Embryonic facial prominence (tissue), 1 donor: Measurements from ENCODE around the gene CYP27C1.

Source experiments
- DNase-seq: peaks from one replicate; pipeline ENCODE4 v3.0.0-alpha.2; 2016; ENCODE audit errors: extremely low spot score

Gene CYP27C1

DNA sequence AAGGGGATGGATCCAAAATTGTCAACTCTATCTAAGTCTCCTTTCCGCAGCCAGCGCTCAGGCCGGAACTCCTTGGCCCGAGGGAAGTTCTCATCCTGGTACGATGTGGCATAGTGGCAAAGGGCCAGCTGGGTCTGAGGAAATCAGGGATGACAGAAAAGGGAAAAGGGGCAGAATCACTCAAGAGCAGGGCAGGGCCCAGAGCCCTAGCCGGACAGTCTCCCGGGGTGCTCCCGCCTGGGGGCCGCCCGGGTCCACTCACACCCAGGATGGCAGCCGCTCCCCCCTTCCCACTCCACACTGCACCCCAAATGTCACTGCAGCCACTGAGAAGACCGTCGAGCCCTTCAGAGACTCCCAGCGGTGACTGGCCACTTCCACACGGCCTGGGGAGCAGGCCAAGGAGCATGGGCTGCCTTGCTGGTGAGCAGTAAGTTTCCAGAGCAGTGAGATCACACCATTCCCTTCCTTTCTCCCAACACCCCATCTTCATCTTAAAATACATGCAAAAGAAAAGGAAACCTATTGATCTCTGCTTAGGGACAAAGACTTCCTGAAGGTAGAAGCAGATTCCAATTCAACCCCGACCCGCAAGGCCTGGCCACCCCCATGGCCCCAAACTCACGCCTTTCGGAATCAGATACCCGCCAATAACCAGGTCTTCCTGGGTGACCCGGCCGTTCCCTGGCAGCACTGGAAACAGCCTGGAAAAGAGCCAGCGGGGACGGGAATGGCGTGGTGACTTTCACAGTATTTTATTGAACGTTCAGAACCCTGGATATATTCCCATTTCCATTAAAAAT is 26.7 kb downstream of the CYP27C1 start:
- no peak for DNase-seq

DNA sequence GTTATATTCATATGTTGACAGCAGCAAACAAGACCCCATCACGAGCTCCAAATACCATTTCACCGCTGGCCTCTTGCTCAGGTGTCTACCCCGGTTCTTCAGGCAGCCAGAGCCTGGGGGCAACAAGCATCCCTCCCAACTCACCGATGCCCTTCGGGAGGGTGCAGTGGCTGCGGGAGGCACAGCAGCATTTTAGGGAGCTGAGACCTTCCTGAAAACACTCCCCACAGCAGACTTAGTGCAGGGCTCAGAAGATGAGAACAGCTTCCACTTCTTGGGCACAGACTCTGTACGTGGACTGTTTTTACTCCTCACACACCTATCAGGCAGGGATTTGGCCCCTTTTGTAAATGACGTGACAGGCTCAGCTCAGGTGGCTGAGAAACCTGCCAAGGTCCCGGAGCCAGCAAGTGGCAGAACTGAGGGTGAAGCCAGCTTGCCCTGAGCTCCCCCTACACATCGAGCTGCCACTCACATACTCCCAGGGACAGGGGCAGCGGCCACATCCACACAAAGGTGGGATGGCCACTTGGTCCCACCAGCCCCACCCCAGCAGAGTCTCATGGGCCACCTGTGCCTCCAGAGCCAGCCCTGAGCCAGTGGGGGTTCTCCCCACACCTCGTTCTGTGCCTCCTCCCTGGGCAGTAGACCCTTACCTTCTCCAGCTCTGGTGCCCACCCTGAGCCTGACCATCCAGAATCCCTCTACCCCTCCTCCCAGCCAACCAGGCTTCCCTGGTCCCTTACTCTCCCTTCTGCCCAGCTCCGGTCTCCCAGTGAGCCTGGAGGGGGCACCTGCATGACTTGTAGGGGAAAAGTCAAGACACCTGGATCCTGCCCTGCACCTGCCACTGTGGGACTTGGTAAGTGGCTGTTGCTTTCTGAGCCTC is 28.5 kb downstream of the CYP27C1 start:
- DNase-seq, result no peak

DNA sequence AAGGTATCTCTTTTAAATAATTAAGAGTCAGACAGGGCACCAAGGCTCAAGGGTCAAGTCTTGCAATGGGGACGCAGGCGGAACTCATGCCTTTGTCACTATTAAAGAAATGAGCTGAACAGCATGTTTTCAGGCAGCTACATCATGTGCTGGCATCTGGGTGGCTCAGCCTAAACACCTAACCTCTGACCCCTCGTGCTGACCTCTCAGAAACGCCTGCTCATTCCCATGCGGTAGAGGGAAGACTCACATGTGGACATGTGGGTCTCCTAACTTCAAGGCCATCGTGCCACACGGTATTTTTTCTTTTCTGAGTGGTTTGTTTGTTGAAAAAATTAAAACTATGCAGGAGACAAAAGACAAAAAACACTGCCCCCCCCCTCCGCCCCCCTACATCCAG is 31.3 kb downstream of the CYP27C1 start:
- no peak for DNase-seq

DNA sequence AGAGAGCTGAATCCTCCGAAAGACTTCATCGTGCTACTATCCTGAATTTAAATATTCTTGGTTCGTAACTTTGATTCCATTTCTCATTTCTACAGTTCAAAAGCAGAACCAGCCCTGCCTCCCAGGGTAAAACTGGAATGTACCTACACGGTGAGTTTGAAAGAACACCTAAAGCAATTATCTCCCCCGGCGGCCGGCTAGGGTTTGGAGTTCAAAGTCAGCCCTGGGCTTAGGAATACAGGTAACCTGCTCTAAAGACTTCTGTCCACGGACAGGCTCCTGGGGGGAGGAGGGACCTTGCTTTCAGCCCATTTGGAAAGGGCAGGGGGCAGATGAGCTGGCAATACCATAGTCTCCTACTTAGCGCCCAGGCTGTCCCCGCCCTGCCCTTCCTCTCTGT is 32.3 kb downstream of the CYP27C1 start:
- no peak for DNase-seq

DNA sequence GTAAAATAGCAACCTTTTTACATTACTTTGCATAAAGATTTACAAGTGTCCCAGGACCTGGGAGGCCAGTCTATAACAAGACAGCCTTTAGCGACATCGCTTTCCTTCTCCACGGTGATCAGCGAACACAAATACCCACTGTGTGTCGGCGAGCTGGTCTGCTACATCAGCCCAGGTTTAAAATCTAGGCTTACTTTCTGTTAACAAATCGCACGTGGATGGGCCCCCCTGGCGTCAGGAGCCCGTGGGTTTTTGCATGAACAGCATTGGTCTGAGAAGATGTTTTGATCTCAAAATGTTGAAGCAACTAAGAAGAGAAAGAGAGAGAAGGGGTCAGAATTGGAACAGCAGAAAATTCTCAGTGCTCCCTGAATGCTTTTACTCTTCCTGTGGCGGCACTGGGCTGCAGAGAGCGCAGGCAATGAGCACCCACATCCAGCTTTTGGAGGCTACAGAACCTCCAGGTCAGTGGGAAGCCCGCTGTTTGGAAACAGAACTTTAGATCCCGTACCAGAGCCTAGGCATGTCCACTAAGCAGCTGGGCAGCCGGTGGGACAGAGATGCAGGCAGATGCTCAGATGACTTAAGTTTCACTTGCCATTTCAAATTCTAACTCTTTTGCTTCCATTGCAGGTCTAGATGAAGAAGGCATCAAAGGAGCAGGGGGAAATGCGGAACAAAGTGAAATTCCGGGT is 32.9 kb downstream of the CYP27C1 start:
- no peak for DNase-seq

DNA sequence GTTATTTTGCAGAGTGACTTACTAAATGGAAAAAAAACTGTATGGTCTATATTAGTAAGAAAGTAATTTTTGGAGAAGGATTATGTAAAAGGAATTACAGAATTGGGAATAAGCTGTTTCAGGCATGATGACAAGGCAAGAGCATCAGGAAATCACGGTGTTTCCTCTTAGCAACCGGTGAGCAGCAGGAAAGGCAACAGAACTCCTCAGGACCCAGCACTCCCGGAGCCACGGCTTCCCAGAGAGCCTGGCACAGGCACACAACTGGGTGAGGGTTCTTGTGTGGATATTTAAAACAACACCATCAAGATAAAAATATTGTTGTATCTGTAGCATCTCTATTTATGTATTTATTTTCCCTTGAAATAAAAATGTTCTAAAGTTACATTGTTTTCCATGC is 34.4 kb downstream of the CYP27C1 start:
- DNase-seq, result no peak

DNA sequence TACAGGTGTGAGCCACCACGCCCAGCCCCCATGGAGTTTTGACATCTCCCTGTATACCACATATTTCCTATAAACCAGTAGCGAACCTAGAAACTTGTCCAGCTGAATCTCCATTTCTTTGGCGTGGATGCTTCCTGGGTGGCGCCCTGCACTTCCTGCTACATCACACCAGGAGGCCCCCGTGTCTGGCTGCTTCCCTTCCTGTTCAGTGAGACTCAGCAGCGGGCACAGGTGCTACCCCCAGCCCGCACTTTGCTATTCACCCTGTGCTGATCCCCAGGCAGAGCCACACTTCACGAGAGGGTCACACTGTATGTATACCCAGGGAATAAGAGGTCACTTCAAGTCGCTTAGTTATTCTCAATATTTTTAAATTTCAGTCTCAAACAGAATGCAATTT is 35.0 kb downstream of the CYP27C1 start:
- no peak for DNase-seq

DNA sequence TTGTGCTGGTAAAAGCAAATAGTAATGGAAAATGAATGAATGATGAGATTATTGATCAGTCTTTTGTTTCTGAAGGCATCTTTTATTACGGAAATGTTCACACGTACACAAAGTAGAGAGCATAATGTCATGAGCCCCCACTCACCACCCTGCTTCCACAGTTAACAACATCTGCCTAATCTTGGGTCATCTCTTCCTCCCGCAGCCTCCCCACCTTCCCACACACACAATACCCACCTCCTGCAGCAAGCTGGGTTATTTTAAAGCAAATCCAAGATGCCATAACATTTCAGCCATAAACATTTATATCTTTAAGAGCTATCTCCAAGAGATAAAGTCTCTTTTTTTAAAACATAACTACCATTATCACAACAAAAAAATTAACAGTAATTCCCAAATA is 36.3 kb downstream of the CYP27C1 start:
- DNase-seq, result no peak

DNA sequence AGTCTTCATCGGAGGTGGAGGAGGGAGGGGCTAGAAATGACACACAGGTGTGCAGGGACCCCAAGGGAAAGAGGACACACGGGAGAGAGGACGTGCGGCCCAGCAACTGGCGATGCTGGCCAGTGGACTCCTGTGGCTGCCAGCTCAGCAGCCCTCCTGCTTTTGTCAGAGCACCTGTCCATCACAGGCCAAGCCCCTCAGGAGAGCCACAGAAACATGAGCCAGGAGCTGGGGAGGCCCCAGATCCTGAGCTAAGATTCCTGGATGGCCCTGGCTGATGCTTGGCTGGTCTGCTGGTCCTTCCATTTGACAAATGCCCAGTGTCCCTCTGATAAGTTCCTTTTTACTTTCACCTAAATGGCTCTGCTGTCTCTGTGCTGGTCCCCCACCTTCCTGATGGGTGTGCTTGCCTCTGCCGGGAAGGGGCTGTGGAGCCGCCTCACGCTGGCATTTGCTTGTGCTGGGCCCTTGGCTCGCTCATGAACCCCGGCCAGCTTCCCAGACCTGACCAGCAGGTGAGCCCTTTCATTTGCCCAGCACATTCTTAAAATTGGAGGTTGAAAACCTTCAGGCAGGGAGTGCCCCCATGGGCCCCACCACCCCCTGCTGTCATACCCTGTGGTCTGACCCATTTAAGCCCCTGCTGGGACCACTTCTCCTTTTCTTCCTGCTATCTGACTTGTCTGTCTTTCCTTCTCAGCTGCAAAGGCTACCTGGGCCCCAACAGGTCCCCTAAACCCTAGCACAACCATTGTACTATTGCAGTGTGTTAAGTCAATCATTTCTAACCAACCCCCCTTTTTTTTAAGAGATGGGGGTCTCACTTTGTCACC is 37.3 kb downstream of the CYP27C1 start:
- no peak for DNase-seq

DNA sequence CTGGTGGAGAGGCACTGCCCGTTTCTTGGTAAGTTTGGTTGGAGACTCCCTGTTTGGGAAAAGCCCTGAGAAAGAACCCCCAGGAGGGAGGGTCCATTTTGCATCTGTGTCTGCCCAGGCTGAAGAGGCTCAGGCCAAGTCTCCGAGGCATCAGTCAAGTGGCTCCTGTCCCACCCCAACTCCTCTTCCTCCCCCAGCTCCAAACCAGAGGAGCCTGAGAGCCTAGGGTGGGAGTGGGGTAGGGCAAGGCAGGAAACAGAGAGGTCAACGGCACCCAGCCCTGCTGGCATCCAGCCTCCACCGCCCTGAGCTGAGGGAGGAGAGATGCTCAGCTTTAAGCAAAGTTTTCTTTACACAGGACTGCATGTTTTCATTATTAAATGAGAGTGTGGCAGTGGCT is 38.2 kb downstream of the CYP27C1 start:
- no peak for DNase-seq

DNA sequence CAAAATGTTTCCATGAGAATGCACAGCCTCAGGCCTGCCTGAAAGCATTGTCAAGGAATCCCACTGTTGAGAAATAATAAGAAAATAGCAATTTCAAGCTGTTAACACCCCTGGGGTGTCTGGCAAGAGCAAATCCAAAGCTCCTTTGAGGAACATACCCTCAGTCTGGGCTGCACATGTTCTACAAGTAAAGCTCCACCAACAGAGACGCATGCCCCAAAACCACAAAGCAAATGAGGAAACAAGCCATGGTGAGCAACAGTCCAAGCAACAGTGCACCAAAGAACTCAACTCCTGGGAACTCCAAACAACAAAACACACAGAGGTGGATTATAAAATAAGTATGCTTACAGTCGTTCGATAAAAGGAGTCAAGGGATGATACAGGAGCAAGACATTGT is 40.3 kb downstream of the CYP27C1 start:
- no peak for DNase-seq

DNA sequence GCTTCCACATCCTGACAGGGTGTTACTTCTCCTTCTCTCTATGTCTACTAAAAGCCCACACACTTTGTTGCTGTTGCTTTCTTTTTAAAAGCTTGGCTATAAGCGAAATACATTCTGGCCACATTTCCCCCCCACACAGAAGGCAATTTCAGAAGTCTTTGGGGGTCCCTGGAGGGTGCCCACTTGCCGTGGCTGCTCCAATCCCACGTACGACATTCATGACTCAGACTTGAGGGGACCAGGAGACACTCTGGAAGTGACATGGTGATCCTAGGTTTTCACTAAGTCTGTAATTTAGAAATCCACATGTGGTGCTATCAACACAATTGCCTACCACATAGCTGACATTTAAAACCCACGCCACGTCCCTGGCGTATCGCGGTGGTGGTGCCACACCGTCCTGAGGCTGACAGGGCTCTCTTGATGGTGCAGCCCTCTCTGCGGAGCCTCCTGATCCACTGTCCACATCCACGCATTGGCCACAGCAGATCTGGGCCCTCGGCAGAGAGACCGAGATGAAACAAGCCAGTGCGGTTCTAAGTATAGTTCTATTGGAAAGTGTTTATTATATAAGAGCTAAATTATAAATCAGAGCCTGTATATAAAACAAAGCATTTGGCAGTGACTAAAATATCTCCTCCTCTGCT is 42.4 kb downstream of the CYP27C1 start:
- no peak for DNase-seq

DNA sequence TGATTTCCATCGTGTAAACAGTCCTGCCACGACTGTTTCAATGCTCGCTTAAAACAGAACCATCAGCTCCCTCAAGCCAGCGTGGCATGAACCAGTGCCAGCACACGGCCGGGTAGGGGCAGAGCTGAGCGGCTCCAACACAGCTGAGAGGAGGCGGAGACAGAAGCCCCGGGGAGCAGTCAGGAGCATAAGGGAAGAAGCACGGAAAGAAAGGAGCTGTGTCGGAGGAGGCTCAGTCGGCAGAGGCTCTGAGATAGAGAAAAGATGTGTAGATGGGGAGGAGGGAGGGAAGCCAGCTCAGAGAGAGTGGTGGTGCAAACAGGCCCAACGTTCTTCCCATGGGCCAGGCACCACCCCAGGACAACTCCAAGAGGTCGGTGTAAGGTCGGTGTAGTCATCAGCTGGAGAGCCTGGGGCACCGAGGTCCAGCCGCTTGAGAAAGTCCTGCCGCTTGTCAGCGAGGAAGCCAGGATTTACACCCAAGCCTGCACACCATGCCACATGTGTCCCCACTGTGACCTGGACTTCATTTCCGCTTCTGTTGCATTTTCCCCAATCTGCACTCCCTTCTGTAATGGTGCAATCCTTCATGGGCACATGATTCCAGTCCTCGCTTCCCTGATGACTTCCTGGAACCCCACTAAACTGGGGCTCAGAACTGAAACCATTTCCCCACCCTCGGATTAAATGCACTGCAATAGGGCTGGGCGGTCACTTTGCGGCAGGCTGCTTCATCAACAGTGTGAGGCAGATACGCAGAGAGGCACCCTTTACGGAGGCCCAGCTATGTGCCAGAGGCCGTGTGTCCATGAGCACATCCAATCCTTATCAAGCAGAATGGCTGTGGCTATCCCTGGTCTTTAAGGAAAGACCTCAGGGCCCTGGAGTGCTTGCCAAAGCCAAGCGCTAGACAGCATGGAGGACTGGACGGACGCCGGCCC is 43.5 kb downstream of the CYP27C1 start:
- no peak for DNase-seq

DNA sequence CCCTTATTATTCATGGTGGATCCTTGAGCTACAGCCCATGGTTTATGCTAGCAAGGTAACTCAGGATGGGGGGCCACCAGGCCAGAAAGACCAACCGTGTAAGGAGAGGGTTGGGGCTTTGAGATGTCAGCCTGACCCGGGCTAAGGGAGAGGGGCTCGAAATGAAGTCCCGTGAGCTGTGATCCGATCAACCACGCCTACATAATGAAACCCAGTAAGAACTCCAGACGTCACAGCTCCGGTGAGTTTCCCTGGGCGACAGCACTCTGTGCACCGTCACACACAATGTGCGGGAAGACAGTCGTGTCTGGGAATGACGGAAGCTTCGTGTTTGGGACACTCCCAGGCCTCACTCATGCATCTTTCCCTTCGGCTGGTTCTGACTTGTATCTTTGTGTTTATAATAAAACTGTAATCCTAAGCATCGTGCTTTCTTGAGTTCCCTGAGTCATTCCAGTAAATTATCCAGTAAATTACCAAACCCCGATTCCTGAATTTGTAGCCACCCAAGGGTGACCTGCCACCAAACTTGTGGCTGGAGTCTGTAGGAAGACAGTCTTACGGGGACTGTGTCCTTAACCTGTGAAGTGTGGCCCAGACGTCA is 44.2 kb downstream of the CYP27C1 start:
- peak; percentile 20 for DNase-seq

DNA sequence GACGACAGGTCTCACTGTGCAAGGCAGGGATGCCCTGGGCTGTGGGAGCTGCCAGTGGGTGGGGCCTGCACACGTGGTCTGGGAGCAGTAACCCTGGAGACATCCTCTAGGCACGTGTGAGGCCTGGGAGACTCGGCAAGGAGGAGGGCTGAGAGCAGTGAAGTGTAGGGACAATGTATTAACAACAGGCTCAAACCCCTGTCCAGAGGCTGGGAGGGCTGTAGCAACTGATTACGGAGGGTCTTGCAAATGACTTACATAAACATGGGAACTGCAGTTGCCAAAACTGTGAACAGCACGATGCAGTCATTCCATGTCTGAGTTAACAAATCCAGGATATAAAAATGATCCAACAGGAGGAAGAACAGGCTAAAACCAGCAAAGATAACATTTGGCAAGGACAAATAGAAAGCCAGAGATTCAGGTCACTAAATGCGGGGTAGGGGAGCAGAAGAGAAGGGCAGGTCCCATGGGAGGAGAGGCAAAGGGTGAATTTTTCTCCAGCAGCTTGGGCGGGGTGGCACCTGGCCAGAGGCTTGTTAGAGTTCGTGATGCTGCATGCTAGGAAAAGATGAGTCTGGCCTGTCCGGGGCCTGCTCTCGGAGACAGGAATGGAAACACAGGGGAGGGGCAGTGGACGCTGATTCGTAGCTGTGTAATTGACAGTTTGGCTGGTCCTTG is 44.9 kb downstream of the CYP27C1 start:
- DNase-seq, result no peak

DNA sequence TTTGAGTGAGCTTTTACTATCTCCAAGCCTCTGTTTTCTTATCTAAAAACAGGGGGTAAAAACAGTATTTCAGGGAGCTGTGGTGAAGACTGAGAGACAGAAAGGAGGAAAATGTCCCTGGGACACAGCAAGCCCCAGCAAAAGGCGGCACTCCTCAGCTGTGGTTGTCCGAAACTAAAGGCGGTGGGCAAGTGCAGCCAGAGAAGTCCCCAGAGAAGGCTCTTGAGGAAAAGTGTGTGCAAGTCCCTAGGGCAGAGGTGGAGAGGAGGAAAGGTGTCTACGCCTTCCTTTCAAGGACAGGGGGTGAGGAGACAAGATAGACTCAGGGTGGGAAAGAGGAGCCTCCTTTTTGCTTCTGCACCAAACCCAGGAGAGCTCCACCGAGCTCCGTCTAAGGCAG is 45.5 kb downstream of the CYP27C1 start:
- no peak for DNase-seq

DNA sequence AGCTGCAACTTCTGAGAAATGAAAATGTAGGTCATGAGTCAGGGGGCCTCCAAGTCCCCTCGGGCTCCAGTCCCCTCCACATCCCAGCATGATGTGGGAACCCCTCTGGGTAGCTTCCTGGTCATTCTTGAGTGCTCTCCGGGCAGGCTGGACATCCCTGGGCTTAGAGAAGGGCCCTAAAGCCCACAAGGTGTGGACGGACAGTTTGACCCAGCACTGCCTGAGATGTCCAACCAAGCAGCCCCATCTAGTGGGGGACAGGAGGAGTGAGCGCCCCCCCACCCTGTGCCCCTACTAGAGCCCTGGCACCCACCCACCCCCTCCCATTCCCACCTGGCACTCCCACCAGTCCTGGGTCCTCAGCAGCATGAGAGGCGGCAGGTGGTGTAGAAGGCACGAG is 46.0 kb downstream of the CYP27C1 start:
- DNase-seq, result no peak

DNA sequence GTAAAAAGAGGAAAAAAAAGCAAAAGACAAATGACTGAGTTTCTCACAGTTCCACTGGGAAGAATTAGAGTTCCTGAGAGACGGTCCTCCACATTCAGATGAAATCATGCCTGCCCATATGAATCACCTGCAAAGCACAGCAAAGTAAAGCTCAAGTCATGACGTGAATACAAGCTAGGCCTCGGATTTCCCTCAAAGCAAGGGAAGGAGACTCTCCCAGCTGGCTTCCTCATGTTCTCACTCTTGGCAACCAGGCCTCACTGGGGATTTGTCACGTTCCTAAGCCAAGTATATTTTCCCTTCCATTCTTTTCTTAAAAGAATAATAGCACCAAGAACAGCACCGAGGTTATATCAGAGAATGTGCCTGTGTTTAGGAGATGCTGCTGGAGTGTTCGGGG is 47.0 kb downstream of the CYP27C1 start:
- peak; percentile 54 for DNase-seq

DNA sequence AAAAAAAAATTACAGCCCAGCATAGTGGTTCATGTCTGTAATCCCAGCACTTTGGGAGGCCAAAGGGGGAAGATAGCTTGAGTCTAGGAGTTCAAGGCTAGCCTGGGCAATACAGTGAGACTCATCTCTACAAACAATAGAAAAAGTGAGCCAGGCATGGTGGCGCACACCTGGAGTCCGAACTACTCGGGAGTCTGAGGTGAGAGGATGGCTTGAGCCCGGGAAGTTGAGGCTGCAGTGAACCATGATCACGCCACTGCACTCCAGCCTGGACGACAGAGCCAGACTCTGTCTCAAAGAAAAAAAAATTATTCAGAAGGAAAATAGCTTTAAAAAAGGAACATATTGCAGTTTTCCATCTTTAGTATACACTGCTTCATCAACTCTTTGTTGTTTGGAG is 47.8 kb downstream of the CYP27C1 start:
- no peak for DNase-seq
